Effector CD4-positive, alpha-beta T cell (primary cell): ENCODE data around the gene BRAF.
A peak's percentile ranks its signal among the peaks of the same experiment; 100 is the strongest.
"Not testable (repeated sequence)": the region's sequence is repeated elsewhere in the genome, so short reads cannot be mapped to it uniquely, and the experiment has no call there.

Experiments
- DNase-seq: peaks from one replicate; pipeline ENCODE4 v3.0.0-alpha.2; 2020

BRAF gene

DNA sequence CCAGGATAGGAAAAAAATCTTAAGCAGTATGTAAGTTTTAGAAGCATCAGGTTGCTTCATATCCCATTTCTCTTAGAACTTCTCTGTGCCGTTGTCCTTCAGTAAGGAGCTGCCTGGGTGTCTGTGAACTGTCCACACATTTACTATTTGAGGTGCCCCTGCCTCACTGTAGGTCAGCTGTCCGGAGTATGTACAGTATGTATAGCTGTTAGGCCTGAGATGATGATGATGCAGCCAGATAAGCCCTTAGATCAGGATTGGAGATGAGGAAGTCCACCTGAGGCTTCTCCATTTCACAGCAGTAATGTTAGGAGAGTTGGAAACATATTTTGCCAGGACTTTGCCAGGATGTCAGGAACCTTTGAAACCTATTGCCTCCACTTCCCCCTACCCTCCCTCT lies 220.5 kb downstream of the BRAF start:
- DNase-seq, result no peak

DNA sequence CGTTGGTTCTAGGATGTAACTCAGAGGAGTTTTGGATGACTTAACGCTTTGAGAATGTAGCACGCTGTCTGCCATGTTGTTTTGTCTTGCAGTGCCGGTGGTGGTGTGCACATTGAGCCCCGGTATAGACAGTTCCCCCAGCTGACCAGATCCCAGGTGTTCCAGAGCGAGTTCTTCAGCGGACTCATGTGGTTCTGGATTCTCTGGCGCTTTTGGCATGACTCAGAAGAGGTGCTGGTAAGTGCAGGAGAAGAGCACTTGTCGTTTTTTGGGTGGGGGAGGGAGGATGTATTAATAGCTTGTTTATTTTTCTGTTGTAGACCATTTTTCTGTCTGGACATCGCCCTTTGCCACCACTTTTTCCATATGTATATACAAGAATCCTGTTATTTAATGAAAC lies 222.0 kb downstream of the BRAF start:
- no peak for DNase-seq

DNA sequence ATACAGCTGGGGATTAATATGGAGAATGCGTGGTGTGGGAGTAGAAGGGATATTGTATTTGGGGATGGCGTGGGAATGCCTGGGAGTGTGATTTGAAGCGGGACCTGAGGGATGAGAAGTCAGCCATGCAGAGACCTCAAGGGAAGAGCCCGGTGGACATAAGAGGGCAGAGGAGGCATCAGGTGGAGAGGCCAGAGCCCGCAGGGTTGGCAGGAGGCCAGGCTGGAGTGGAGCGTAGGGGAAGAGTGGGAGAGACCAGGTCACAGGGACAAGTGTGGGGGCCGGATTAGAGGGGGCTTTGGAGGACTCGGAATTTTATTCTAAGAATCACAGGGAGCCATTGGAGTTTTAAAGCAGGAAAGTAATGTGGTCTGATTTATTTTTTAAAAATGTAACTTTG lies 226.3 kb downstream of the BRAF start:
- DNase-seq, result no peak

DNA sequence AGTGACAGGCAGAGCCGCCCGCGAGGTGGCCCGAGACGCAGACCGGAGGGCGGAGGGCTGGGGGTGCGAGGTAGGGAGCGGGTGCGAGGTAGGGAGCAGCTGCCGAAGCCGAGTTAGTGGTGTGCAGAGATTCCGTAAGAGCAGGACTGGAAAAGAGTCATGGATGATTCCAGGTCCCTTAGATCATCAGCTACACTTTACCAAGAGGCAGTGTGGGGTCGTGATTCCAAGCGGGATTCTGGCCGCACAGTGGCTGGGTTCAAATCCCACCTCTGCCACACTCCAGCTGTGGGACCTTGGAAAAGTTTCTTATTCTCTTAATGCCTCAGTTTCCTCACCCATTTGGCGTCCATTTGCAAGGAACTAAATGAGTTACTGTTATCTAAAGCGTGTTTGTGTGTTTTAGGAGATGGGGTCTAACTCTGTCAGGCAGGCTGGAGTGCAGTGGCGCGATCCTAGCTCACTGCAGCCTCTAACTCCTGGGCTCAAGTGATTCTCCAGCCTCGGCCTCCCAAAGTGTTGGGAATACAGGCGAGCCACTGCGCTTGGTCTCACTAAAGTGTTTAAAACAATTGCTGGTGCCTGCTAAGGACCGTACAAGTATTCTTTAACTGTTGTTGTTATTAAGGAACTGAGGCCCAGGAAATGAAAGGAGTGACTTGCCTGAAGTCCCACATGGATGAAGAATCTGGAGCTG lies 227.1 kb downstream of the BRAF start:
- no peak for DNase-seq

DNA sequence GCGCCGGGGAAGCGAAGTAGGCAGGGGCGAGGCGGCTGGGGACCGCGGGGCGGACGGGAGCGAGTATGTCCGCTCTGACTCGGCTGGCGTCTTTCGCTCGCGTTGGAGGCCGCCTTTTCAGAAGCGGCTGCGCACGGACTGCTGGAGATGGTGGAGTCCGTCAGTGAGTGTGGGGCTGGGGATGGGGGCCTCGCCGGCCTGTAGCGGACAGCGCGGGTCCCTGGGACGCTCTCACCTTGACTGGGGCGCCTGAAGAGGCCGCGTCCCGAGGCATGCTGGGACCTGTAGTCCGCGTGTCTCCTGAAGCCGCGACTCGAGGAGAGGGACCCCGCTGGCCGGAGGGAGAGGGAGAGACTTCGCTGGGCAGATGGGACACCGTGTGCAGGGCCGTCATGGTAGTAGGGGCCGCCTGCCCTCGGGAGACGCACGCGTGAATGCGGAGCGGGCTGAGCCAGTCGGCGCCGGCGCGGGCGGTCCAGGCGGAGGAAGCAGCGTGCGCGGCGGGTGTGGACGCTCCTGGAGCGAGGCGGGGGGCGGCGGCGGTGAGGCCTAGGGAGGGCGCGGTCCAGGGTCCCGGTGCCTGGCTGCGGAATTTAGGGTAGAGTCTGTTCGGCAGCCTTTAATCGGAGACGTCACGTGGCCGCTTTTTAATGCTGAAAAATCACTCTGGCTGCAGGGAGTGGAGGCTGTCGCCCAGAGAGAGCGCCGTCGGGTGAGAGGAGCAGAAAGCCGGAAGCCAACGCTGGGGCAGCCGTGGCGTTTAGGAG lies 227.9 kb downstream of the BRAF start, which contains the start of gene NDUFB2:
NDUFB2 (plus strand) TSS at position 29 of the 767 bp plus-strand sequence; CDS start at position 66, 37 bp downstream.
- DNase-seq, result peak; percentile 64

DNA sequence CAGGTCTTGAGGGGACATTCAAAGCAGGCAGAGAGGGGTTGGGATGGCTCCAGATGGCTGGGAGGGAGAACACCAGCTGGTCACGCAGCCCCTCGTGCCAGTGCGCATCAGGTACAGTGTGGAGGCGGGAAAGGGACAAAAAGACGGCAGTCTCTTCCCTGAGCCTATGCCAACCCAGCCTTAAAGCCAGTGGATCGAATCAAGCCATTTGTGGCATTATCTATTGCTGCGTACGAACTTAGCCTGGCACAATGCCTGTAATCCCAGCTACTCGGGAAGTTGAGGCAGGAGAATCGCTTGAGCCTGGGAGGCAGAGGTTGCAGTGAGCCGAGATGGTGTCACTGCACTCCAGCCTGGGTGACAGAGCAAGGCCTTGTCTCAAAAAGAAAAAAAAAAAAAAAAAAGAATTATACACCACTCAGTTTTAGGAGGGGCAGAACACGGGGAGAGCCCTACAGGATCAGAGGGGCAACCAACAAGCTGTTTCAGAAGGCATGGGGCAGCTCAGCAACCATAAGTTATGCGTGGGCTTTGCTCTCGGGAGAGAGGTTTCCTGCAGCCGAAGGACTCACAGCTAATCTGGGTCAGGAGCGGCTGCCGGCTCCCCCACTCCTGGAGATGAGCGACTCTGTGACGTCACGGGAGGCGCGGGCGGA lies 228.6 kb downstream of the BRAF start:
- peak; percentile 94 for DNase-seq

DNA sequence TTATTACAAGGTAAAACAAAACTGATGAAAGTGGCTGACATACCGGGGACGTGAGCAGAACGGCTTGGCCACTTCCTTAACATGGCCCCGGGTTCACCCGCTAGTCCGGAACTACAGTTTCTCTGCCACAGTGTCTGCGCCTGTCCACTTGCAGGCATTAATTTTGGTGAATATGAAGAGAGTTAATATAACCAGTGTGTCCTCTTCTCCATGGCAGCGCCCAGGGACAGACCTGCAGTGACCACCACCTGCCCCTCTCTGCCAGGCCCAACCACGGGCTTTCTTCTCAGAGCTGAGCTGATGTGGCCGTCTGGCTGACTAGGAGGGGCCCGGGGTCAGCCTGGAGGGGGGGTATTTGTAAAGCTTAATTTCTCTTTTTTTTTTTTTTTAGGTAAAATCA lies 229.3 kb downstream of the BRAF start:
- no peak for DNase-seq

DNA sequence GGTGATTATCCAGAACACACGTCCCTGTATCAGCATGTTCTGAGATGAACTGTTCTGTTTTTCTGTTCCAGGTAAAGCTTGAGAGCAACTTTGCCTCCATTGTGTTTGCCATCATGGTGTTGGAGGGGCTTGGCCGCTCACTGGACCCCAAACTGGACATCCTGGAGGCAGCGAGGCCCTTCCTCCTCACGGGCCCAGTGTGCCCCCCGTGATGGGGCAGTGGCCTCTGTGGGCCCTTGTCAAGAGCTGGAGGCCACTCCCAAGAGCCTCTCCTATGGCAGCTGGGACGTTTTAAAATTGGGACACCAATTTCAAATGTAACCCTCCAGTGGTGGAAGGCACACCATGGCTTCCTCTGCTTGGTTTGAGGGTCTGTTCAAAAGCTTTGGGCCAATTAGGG lies 230.1 kb downstream of the BRAF start:
- no peak for DNase-seq

DNA sequence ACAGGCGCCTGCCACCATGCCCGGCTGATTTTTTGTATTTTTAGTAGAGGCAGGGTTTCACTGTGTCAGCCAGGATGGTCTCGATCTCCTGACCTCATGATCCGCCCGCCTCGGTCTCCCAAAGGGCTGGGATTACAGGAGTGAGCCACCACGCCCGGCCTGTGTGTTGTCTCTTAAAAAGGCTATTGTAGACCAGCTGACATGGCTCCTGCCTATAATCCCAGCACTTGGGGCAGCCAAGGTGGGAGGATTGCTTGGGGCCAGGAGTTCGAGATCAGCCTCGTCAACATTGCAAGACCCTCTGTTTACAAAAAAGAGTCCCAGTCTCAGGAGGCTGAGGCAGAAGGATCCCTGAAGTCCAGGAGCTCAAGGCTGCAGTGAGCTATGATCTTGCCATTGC lies 230.9 kb downstream of the BRAF start:
- DNase-seq, result not testable (repeated sequence)

DNA sequence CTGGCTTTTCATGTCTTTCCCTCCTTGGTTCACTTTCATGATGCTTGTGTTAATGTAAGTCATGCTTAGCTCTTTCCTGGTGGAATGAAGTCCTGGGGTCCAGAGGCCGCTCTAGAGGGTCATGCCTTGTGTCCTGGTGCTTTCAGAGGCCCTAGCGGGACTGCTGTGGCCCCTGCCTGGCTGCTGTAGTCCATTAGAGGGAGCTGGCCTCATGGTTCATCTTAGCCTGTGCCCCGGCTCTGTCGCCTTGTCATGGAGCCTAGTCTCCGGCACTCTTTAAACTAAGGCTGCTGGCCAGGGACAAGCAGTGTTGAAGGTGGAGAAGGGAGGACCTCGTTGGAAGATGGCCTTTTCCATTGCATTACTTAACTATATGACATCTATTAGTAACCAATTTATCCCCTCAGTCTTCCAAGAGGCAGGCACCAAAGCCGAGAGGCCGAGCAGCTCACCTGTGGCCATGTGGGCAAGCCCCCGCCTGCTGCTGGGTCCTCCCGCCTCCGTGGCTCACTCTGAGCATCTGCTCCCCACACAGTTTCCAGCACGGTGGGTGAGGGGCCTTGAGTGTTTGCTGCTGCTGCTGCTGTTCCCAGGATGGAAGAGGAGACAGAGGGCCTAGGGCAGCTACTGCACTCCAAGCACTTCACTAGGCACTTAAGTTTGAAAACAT lies 233.2 kb downstream of the BRAF start:
- DNase-seq, result no peak

DNA sequence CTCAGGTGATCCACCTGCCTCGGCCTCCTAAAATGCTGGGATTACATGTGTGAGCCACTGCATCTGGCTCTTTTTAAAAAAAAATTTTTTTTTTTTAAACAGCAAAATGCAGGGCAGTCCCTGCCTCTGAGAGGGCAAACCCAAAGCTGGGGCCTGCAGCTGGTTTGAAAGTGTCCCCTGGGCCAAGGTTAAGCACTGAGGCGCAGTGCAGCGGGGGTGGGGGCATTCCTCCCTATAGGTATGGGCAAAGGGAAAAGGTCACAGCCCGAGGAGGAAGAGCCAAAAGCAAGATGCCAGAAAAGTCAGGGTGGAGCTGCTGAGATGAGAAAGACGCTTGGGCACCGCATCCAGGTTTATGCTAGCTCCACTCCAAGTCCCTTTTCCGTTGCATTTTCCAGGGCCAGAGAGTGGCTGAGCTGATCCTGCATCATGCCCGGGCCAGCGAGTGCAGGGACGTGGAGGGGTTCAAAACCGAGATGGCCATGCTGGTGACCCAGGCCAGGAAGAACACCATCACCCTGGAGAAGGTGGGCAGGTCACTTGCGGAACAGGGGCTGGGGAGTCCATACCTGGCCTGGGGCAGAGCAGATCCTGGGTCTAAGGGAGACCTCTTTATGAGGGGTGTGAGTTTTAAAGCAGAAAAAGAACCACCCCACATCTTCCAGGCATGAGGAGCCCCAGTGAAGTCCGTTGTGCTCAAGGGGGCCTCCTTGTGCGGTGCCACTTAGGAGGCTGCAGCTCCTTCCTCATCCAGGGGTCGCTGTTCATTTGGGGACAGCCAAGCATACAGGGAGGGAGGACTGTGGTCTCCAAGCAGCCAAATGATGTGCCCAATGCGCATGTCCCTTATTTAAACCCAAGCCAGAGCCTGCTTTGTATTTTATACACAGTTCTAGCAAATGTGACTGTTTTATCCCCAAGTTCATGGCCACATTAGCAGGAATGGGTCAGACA lies 235.3 kb downstream of the BRAF start:
- DNase-seq, result no peak

DNA sequence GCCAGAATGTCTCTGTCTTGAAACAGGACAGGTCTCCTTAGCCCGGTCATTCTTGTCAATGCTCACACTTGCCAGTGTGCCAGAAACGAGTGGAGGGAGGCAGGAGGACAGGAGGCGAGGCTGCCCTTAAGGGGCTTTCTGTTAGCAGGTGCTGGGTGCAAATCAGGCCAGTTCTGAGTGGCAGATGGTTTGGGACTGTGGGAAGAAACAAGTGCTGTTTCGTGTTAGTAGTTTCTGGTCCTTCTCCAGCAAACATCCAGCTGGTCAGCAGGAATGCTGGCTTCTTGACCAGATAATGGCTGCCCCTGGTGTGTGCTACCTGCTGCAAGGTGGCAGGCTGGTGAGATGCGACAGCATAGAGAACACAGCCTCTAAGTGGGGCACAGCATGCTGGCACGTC lies 236.4 kb downstream of the BRAF start:
- DNase-seq, result no peak

DNA sequence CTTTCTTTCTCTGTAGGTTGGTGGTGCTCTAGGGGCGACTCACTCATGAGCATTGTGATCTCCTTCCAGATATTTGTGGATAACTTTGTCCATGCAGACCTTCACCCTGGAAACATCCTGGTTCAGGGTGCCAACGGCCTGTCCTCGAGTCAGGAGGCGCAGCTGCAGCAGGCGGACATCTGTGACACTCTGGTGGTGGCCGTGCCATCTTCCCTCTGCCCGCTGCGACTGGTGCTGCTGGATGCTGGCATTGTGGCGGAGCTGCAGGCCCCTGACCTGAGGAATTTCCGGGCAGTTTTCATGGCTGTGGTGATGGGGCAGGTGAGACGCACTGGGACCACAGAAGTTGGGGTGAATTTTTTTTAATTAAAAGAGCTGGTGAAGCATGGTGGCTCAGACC lies 237.8 kb downstream of the BRAF start:
- DNase-seq, result no peak

DNA sequence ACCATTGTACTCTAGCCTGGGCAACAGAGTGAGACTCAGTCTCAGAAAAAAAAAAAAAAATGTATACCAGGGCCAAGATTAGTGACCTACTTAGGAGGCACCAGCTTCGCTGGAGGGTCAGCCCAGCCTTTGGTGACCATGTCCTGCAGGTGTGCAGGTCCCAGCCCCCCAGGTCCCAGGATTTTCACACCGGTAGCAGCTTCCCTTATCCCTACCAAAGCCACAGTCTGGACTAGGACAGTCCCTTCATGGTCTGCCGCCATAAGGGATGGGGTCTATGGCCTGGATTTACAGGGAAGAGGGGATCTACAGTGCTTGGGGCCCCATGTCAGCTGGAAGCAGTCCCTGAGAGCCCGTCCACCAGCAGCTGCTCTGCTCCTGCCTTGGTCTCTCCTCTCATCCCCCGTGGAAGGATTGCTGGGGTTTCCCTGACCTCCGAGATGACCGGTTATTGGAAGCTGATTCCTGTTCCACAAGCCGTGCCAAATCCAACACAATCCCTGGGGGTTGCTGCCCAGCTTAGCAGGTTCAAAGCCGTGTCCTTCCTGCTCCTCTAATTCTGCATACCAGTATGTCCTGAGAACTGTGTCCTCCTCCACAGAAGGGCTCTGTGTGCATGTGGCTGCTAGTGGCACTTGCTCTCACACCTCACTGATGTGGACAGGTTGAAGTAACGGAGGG lies 239.2 kb downstream of the BRAF start:
- no peak for DNase-seq

DNA sequence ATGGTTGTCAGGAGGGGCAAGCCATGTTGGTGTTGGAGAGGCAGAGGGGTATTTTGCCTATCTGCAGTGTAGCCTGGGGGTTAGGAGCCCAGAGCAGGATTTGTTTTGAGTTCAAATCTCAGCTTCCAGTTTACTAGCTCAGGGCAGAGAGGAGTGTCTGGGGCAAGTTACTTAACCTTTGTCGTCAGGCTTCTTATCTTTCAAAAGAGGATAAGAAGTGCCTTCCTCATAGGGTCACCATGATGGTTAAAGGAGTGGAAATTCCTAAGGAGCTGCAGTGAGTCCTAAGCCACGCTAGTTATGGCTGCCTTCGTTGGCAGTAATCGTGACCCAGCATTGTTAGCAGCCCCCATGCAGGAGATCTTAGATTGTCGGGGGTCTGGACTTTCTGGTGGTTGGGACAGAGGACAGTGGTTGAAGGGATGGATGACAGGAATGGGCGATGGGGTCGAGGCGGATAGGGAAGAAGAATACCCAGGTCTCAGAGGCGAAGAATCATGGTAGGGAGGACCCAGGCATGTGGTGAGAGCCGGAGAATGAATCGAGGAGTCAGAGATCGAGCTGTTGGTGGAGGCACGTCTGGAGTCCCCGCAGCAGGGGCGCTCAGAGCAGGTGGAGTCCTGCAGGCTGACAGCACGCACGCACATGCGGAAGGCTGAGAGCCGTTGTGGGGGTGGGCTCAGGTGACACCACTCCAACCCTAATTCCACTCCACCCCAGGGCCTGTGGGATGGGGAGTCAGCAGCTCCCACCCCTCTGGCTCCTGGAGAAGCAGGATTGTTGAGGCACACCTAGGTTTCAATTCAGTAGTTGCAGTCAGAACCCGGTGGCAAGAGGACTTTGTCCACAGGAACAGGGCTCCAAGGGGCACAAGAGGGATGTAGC lies 240.4 kb downstream of the BRAF start:
- DNase-seq, result no peak

DNA sequence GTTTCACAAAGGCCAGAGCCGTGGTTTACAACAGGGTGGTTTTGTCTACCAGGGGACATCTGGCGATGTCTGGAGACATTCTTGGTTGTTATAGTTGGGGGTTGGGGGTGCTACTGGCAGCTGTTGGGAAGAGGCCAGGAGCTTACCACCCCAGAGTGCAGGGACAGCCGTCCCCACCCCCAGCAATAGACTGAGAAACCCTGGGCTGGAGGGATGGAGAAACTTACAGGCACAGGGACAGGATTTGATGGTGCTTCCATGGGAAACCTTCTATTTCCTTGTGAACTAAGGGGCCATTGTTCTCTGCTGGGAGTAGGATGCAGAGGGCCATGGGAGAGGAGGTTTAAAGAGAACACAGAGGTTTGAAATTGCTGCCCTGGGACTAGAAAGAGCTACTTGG lies 241.1 kb downstream of the BRAF start:
- DNase-seq, result no peak

DNA sequence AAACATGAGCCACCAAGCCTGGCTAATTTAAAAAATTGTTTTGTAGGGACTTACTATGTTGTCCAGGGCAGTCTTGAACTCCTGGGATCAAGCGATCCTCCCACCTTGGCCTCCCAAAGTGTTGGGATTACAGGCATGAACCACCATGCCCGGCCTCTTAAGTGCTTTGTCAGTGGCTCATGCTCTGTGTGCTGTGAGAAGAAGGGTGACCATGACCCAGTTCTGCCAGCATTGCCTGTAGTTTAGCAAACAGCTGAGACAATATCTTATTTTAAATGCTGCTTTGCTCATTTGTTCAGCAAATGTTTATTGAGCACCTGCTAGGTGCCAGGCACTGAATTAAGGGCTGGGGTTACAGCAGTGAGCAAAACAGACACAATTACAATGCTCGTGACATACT lies 243.0 kb downstream of the BRAF start:
- DNase-seq, result no peak

DNA sequence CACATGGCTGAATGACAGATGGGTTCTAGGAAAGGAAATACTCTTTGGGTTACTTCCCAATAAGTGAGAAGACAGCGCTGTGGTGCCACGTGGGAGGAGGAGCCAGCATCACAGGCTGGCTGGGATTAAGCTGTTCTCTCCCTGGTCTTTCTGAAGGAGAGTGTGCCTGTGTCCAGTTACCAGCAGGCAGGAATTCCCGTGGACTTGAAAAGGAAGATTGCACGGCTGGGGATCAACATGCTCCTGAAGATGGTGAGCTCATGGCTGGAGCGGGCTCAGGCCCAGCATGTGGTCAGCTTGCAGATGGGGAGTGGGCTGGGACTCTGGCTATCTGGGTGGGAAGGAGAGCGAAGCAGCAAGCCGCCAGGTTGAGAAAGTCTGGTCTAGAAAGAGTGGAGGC lies 243.8 kb downstream of the BRAF start:
- no peak for DNase-seq

DNA sequence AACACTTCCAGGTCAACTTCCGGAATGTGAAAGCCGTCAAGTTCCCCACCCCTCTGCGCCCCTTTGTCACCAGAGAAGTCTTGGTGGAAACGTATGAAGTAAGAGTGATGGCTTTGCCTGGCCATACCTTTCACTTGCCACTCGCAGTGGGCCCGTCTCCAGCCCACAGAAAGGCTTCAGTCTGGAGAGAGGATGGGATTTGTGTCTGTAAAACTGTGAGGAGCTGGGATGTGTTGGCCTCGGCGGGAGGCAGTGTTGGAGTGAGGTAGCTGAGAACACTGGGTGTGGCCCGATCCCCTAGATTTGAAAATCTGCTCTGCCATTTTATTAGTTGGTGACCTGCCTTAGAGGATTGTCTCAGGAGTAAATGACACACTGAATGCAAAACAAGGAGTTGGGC lies 245.5 kb downstream of the BRAF start:
- DNase-seq, result no peak

DNA sequence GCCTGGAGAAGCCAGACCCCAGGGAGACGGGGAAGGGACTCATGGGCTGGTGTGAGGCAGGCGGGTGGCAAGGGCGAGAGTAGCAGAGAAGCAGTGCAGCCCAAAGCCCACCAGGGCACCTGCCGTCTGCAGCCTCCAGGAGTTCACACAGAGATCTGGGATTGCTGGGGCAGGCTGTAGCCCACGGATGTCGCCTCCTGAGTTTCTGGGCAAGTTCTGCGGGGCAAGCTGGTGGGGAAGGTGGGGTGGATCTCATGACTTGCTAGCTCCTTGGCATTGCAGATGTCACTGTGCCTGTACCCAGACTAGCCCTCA lies 246.0 kb downstream of the BRAF start:
- no peak for DNase-seq
